Breast epithelium (tissue), 4 donors: Measurements from ENCODE around the gene HLA-B. TPM values are rescaled to one million over a fixed set of nuclear protein-coding genes. Genes with fewer than 3 reads are reported as not detected.
A peak's percentile ranks its signal among the peaks of the same experiment; 100 is the strongest.
"Not testable (repeated sequence)": the region's sequence is repeated elsewhere in the genome, so short reads cannot be mapped to it uniquely, and the experiment has no call there.

Source experiments
- DNase-seq, 2 donors: peaks; one replicate each; pipeline ENCODE4 v3.0.0-alpha.2; 2019; ENCODE audit warnings: low spot score in 2 of 2
- H3K27ac ChIP-seq, 2 donors: fragments of 200-600 bp; sonication (generic) in 1 of 2; one replicate each; pipeline ENCODE4 v1.5.1; 2016 to 2019; ENCODE audit warnings: mild to moderate bottlenecking in 1 of 2
- H3K27me3 ChIP-seq, 2 donors: fragments of 200-600 bp; sonication (generic) in 1 of 2; one replicate each; pipeline versions ENCODE4 v1.5.1 to v1.6.0; 2017 to 2019; ENCODE audit warnings: control low read depth in 1 of 2, mild to moderate bottlenecking in 1 of 2
- H3K36me3 ChIP-seq: fragments of 200-600 bp; one replicate; pipeline ENCODE4 v1.5.1; 2019
- H3K4me1 ChIP-seq, 2 donors: fragments of 200-600 bp; sonication (generic); one replicate each; pipeline ENCODE4 v1.5.1; 2016 to 2019; ENCODE audit warnings: control low read depth in 1 of 2
- H3K4me3 ChIP-seq, 3 donors: fragments of 200-600 bp; sonication (generic); 1 replicate in 2 of 3; 2 replicates in 1 of 3; pipeline ENCODE4 v1.5.1; 2016 to 2019; ENCODE audit warnings: mild to moderate bottlenecking in 3 of 3, moderate library complexity in 2 of 3
- H3K9me3 ChIP-seq, 2 donors: fragments of 200-600 bp; sonication (generic) in 1 of 2; one replicate each; pipeline ENCODE4 v1.5.1; 2016 to 2019; ENCODE audit warnings: control low read depth in 1 of 2
- POLR2A ChIP-seq: fragments of 450-650 bp; IDR thresholded peaks from one replicate; pipeline ENCODE4 v1.6.1; 2016; ENCODE audit warnings: antibody characterized with exemption, mild to moderate bottlenecking, moderate library complexity
- POLR2AphosphoS5 ChIP-seq, 3 donors: sonication (generic); formaldehyde crosslinking; IDR thresholded peaks; one replicate each; pipeline ENCODE4 v1.6.1; 2017; ENCODE audit warnings: antibody characterized with exemption in 3 of 3
- intact Hi-C: fragments of 100-400 bp; cut with DNase I; formaldehyde crosslinking; loops from one replicate; pipeline ENCODE4 v1.15.1; 2023; ENCODE audit warnings: low total_unique reads
- total RNA-seq, 3 donors: library from RNA; depleted of rRNA; stranded (reverse); fragments of >200 nt; gene quantifications; one replicate each; pipeline ENCODE4 v1.1.0, GENCODE V29; 2016
- TF ChIP-seq, protein P1 (sequence below), 3 donors: fragments of 450-650 bp; IDR thresholded peaks; one replicate each; pipeline ENCODE4 v1.5.1; 2016 to 2017; ENCODE audit warnings: antibody characterized with exemption in 3 of 3, mild to moderate bottlenecking in 3 of 3, moderate library complexity in 3 of 3

Gene HLA-B
- total RNA-seq = 100 to 1,000 TPM; 532 to 813 (median 727) TPM

DNA sequence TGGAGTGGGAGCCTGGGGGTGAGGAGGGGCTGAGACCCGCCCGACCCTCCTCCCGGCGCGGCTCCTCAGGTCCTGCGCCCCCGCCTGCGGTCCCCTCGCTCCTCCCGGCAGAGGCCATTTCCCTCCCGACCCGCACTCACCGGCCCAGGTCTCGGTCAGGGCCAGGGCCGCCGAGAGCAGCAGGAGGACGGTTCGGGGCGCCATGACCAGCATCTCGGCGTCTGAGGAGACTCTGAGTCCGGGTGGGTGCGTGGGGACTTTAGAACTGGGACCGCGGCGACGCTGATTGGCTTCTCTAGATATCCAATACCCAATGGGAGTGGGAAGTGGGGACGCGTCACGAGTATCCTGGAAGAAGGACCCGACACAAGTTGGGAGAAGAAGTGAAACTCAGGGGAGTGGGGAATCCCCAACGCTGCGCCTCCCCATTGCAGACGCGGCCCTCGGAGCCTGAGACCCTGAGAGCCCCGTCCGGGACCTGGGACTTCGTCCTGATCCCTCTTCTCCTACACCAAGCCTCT is at the start of gene HLA-B:
Gene HLA-B, minus strand, starts transcription at position 234 of the 521 bp plus-strand sequence. Its CDS starts 21 bp downstream, at position 213.
- intact Hi-C loops = no loop called here
- TF ChIP-seq POLR2A (peak; percentile 70), POLR2AphosphoS5 (IDR thresholded peaks at IDR 0.05) (peak in 2 of 3 donors; percentile 91 to 97)
- TF ChIP-seq, protein P1, sequence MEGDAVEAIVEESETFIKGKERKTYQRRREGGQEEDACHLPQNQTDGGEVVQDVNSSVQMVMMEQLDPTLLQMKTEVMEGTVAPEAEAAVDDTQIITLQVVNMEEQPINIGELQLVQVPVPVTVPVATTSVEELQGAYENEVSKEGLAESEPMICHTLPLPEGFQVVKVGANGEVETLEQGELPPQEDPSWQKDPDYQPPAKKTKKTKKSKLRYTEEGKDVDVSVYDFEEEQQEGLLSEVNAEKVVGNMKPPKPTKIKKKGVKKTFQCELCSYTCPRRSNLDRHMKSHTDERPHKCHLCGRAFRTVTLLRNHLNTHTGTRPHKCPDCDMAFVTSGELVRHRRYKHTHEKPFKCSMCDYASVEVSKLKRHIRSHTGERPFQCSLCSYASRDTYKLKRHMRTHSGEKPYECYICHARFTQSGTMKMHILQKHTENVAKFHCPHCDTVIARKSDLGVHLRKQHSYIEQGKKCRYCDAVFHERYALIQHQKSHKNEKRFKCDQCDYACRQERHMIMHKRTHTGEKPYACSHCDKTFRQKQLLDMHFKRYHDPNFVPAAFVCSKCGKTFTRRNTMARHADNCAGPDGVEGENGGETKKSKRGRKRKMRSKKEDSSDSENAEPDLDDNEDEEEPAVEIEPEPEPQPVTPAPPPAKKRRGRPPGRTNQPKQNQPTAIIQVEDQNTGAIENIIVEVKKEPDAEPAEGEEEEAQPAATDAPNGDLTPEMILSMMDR (IDR thresholded peaks at IDR 0.05) = no peak
- peak within 1 kb of the TSS; percentile 68 to 80 (median 71) for H3K4me3 ChIP-seq

DNA sequence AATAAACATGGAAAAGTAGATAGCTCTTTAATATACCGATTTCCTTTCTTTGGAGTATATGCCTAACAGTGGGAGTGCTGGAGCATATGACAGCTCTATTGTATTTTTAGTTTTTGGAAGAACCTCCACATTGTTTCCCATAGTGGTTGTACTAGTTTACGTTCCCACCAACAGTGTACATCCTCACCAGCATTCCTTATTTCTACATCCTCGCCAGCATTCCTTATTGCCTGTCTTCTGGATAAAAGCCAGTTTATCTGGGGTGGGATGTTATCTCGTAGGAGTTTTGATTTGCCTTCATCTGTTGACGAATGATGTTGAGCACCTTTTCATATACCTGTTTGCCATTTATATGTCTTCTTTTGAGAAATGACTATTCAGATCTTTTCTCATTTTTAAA is 49.0 kb upstream of the HLA-B start:
- TF ChIP-seq POLR2AphosphoS5 (IDR thresholded peaks at IDR 0.05) (no peak), POLR2A (no peak)
- TF ChIP-seq, protein P1 (IDR thresholded peaks at IDR 0.05) = no peak
- Histone ChIP-seq H3K9me3 (no peaks in the 10 kb centered on the region), H3K27me3 (no peaks in the 10 kb centered on the region), H3K4me1 (peaks cover 4 to 9% of the 10 kb centered on the region in 2 donors), H3K36me3 (no peaks in the 10 kb centered on the region), H3K27ac (no peak overlapping the region), H3K4me3 (no peak overlapping the region)
- intact Hi-C loops = no loop called here
- DNase-seq = no peak

More for the DNA sequence above, at the start of gene HLA-B:
- DNase-seq = peak; percentile 47 to 82
- Histone ChIP-seq H3K27ac (peak within 1 kb of the TSS; percentile 77 to 93), H3K36me3 (no peaks in the 10 kb centered on the region), H3K27me3 (no peaks in the 10 kb centered on the region), H3K9me3 (no peaks in the 10 kb centered on the region), H3K4me1 (no peaks in the 10 kb centered on the region)

DNA sequence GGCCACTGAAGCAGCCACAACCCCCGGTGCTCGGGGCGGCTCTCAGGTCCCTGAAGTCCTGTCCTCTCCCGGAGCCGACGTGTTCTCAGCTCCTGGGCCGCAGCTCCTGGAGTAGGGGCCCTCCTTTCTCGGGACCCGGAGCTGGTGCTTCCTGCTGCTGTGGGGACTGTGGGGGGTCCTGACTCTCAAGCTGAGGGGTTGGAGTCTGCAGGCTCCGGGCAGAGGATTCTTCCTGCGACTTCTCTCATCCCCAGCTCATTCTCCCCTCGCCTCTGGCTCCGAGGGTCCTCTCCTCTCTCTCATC is 47.0 kb upstream of the HLA-B start:
- peak overlapping the region; percentile 89 to 98 for H3K27ac ChIP-seq
- DNase-seq, H3K9me3 ChIP-seq, H3K36me3 ChIP-seq, H3K27me3 ChIP-seq, H3K4me1 ChIP-seq: not testable (repeated sequence)
- peak overlapping the region; percentile 54 to 81 (median 73) for H3K4me3 ChIP-seq
- intact Hi-C loops = loop anchor here (5.0 kb wide), 1 partner anchor 38 kb away; no protein-coding TSS in a partner anchor

DNA sequence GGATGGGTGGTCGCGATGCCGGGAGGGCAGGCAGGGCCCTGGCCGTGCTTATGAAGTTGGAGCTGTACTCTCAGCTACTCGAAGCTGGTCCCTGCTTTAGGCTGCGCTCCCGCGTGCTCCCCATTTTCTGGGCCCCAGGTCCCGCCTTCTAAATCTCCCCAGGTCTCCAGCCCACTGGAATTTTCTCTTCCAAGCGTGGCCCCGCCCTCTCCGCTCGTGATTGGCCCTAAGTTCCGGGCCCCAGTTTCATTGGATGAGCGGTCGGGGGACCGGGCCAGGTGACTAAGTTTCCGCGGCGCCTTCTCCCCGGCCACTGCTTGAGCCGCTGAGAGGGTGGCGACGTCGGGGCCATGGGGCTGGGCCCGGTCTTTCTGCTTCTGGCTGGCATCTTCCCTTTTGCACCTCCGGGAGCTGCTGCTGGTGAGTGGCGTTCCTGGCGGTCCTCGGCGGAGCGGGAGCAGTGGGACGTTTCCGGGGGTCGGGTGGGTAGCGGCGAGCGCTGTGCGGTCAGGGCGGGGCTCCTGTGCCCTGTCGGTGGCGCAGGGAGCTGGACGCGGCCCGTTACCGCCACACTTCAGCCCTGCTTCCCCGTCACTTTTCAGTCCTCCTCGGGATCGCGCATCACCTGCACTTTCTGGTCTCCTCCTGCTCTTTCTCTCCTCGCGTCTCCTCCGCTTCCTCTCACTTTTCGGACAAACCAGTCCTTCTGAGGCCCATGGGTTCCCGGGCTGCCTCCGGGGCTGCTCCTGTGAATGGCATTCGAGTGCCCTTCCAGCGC is 46.5 kb upstream of the HLA-B start, which contains the start of gene MICA:
Gene MICA, plus strand, starts transcription at position 313 of the 778 bp plus-strand sequence. Its CDS starts 38 bp downstream, at position 351.
- Histone ChIP-seq H3K27me3 (no peaks in the 10 kb centered on the region), H3K36me3 (no peaks in the 10 kb centered on the region), H3K4me3 (peak within 1 kb of the TSS; percentile 54 to 81 (median 73)), H3K9me3 (no peaks in the 10 kb centered on the region), H3K27ac (peak within 1 kb of the TSS; percentile 89 to 98), H3K4me1 (peaks cover 4 to 9% of the 10 kb centered on the region in 2 donors)
- TF ChIP-seq POLR2A (peak; percentile 38), POLR2AphosphoS5 (IDR thresholded peaks at IDR 0.05) (peak in 2 of 3 donors; percentile 57 to 73)
- TF ChIP-seq, protein P1 (IDR thresholded peaks at IDR 0.05) = peak in 1 of 3 donors; percentile 32
- peak; percentile 91 to 94 for DNase-seq
- intact Hi-C loops = loop anchor here (5.0 kb wide), 1 partner anchor 39 kb away; no protein-coding TSS in a partner anchor

DNA sequence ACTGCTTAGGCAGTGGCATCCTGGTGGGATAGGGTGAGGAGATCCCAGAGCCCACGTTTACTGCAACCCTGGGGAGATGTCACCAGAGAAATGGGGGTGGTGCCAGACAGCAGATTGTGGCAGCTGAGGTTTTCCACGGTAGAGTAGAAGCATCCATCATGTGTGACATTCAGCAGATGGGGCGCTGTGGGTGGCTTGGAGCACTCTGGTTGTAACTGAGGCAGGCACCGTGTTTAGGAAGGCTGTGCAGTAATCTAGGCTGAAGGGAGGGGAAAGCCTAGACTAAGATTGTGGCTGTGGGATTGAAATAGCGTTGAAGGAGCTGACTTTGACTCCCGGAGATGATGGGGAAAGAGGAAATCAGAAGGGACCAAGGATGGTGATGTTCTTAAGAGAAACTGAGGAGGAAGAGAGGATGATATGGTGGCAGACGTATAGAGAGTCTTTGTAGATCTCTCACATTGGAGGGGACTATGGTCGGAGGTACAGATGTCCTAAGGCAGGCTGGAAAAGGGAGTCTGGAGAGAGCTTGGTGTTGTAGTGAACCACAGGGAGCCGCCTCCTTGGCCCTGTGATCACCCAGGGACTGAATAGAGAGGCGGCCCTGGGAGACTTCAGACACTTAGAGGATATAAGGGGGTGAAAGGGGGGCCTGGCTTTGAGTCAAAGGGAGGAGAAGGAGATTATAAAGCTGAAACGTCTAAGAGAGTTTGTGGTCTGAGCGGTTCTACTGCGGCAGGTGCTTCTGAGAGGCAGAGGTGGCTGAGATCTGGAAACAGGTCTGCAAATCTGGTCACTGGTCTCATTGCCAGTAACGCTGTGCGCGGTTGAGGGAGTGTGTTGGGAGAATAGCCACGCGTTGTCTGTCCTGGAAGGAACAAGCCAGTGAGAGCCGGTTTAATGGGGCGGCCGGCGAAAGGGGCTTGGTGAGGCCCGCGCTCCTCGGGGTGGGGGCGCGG is 45.6 kb upstream of the HLA-B start:
- intact Hi-C loops = loop anchor here (5.0 kb wide), 1 partner anchor 40 kb away; no protein-coding TSS in a partner anchor

More for the DNA sequence above, 45.6 kb upstream of the HLA-B start:
- Histone ChIP-seq H3K36me3 (no peaks in the 10 kb centered on the region), H3K4me3 (peak overlapping the region; percentile 54 to 81 (median 73)), H3K4me1 (peaks cover 4 to 9% of the 10 kb centered on the region in 2 donors), H3K9me3 (no peaks in the 10 kb centered on the region), H3K27me3 (no peaks in the 10 kb centered on the region), H3K27ac (peak overlapping the region; percentile 89 to 98)
- TF ChIP-seq POLR2AphosphoS5 (IDR thresholded peaks at IDR 0.05) (no peak), POLR2A (no peak)
- TF ChIP-seq, protein P1 (IDR thresholded peaks at IDR 0.05) = no peak
- DNase-seq = peak in 1 of 2 donors; percentile 30
